GM18520 (cell line): ENCODE measurements around the gene HSP90B1.

Experiments used
- ATAC-seq: cut with Tn5 transposase; IDR thresholded peaks from one replicate; pipeline ENCODE4 v1.9.1; 2021; ENCODE audit not compliant: unreplicated experiment

HSP90B1 gene

DNA sequence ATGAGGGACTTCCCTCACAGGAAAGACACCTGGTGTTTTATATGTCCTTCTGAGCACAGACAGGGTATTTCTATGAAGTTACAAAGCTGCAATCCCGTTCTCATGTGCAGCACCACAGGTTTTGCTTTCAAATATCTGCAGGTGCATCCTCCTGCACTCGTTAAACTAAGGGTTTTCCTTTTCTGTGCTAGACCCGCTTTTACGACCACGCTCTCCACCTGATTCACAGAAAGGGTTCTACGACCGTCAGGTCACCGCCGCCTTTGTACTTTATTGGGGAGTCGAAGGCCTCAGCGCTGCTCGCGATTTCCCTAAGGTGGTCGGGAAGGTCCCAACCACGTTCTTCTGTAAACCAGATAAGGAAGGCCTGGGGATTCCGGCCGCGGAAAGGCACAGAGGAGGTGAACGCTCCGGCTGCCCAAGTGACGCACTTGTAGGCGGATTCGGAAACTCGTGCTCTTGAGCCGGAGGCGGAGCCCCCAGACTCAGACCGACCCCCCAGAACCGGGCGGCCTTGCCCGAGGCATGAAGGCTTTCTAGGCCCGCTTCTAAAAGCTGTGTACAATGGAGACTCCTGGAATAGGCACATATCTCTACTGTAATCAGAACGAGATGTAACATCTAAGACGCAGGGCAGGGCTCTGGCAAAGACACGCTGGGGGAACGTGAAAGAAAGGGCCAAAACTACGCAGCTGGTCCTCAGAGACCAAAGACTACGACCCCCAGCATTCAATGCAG is 995 bp upstream of the HSP90B1 start:
- no peak for ATAC-seq

- no peak for ATAC-seq
Observed at GRCh38 chr12:103929784-103930033, 501 bp upstream of the HSP90B1 start.

DNA sequence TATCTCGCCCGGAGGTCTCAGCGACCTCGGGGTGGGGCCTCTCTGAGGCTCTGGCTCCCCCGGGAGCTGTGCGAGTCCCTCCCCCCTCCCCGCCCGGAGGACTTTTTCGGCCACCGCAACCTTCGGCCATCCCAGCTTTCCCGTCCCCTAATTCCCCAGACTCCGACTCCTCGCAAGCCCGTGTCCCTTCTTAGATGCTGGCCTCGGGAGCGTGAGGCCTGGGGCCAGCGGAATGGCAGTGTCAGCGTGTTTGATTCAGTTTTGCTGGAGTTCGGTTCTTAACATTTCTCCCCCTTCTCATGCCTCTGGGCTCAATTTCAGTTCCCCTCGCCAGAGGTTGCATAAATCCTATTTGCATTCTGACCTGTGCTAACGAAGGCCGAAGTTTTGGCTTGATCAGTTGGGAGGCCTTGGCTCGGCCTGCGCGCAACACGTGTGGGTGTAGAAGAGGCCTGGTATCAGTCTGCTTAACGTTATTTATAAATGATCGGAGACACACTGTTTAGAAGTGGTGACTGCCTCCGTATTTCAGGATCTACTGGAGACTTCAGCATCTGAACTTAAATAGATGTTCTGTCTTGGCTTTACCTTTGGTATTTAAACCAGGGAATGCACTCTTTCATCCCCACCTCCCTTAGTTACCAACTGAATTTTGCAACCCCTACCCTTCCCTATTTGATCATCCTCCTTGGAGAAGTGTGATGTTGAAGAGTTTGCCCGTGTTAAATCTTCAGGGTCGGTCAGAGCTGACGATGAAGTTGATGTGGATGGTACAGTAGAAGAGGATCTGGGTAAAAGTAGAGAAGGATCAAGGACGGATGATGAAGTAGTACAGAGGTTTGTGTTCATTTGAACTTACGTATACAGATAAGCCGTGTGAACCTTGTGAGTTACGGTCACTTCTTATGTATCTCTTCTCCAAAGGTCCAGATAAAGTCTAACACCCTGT is 851 bp downstream of the HSP90B1 start:
- ATAC-seq: no peak

GRCh38 chr12:103933237-103933636 is 3.0 kb downstream of the HSP90B1 start:
- ATAC-seq: no peak

GRCh38 chr12:103936679-103937078 is 6.5 kb downstream of the HSP90B1 start:
- no peak for ATAC-seq

DNA sequence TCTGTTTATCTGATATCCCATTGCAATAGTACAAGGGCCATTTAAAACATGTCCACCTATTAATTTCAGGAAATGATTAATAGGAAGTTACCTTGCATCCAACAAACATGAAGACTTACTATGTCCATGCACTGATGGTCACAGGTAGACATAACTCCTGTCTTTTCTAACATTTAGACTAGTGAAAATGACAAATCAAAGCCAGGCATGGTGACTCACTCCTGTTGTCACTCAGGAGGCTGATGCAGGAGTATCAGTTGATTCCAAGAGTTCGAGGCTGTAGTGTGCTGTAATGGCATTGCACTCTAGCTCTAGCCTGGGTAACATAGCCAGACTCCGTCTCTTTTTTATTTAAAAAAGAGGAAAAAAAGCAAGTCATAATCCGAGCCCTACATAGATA is 14.8 kb downstream of the HSP90B1 start:
- no peak for ATAC-seq

DNA sequence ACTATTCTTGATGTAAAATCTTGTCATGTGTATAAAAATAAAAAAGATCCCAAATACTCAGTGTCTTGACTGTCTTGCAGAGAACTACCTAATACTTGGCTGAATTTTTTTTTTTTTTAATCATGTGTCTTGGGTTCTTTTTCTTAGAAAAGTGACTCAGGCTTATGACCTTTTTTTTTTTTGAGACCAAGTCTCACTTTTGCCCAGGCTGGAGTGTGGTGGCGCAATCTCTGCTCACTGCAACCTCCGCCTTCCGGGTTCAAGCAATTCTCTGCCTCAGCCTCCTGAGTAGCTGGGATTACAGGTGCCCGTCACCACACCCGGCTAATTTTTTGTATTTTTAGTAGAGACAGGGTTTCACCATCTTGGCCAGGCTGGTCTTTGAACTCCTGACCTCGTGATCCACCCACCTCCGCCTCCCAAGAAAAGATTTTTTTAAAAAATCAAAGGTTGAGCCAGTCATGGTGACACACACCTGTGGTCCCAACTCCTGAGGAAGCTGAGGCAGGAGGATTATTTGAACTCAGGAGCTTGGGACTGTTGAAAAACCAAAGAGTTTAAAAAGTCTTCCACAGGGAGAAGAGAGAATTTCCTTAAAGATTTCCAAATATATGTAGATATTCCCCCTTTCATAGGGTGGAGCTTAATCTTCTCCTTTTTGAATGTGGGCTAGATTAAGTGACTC is 17.8 kb downstream of the HSP90B1 start:
- no peak for ATAC-seq

- no peak for ATAC-seq
Observed at GRCh38 chr12:103948746-103949406, 18.7 kb downstream of the HSP90B1 start.

GRCh38 chr12:103952497-103952896 is 22.3 kb downstream of the HSP90B1 start:
- no peak for ATAC-seq

GRCh38 chr12:103955811-103956508 is 25.8 kb downstream of the HSP90B1 start:
- ATAC-seq: no peak

DNA sequence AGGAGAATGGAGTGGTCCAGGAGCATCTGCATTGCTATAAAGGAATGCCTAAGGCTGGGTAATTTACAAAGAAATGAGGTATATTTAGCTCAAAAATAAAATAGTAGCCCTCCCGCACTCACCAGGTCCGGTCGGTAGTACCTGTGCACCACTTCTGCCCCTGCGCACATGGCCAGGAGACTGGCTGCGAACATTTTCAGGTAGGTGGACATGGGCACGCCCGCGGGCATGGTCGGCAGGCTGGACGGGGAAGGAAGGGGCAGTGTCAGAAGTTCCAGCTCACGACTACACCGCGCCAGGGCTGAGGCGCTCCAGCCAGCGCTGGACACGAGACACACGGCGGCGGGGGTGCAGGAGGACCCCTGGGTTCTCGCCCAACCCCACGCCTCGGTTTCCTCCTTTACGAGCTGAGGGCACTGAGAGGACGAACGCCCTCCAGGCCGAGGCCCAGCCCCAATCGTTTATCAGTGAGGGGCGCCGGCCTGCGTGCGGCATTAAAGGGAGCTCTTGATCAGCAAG is 26.4 kb downstream of the HSP90B1 start:
- peak; percentile 4 for ATAC-seq

- no peak for ATAC-seq
Observed at GRCh38 chr12:103957865-103958388, 27.7 kb downstream of the HSP90B1 start.

DNA sequence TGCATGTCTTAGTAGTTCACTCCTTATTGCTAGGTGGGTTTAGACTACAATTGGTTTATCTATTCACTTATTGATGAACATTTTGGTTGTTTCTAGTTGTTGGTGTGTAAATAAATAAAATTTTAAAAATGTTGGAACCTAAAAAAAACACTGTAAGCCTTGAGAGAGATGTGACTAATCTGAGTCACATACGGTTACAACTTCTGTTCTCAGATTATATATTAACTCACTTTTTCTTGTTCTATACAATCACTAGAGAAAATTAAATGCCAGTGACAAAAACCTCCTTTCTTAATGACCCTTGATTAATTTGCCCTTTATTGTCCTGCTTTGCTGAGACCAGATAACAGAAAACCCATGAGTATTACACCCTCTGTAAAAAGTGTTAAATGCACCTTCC is 28.4 kb downstream of the HSP90B1 start:
- ATAC-seq: no peak

- ATAC-seq: no peak
Observed at GRCh38 chr12:103960616-103961227, 30.5 kb downstream of the HSP90B1 start.

DNA sequence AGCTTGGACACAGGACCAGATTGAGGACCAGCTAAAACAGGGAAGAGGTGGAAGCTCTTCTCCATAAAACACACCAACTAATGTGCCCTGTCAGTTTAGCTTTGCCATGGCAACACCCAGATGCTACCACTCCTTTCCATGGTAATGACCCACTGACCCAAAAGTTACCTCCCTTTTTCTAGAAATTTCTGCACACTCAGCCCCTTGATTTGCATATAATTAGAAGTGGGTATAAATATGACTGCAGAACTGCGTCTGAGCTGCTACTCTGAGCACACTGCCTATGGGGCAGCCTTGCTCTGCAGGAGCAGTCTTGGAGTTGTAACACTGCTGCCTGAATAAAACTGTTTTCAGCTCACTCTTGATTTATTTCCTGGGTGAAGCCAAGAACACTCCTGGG is 32.3 kb downstream of the HSP90B1 start:
- no peak for ATAC-seq

GRCh38 chr12:103964805-103965204 is 34.6 kb downstream of the HSP90B1 start:
- ATAC-seq: no peak

- no peak for ATAC-seq
Observed at GRCh38 chr12:103965255-103965589, 35.0 kb downstream of the HSP90B1 start.

DNA sequence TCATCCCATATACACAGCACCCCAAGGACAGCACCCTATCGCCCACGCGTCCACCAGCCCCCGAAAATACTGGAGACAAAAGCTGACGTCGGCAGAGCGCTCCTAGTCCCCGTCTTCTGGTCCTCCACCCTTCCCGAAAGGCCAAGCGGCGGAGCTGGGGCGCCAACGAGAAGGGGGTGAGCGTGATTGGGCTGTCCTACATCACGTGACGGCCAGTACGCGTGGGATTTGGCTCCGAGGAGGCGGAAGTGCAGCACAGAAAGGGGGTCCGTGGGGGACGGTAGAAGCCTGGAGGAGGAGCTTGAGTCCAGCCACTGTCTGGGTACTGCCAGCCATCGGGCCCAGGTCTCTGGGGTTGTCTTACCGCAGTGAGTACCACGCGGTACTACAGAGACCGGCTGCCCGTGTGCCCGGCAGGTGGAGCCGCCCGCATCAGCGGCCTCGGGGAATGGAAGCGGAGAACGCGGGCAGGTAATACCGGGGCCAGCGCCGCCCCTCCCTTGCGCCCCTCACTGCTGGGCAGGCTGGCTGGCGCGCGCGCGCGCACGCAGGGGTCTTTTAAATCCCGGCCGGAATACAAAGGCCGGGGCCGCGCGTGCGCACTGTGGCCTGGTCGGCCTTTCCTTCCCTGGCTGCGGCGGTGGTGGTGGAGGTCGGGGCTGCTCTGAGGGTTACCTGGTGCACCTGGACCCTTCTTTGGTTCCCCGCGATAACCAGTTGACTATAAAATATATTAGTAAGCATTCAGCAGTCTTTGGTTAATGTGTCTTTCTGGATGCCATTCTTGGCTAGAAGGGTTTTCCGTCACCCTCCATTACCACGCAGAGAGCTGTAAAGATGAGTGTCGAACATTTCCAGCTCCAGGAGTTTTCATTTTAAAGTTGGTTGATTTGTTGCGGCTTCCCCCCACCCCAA is 35.6 kb downstream of the HSP90B1 start, which contains the start of gene TDG:
Gene TDG, plus strand, starts transcription at position 283 of the 915 bp plus-strand sequence. Its CDS starts 166 bp downstream, at position 449.
- peak; percentile 86 for ATAC-seq

DNA sequence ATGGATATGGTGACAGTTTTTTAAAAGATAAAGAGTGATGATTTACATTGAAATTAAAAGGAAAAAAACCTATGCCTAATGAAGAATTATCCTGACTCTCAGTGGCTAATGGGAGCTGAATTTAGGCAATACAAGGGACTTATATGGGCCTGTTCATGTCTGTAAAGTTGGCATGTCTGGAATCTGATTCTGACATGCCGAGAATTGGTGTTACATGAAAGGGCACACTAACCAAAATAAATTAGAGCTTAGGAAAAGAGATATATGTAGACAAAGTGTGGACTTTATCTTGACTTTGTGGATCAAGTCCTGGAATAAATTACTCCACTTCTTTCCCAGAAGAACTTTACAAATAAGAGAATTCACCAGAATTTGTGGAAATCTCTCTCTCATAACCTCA is 36.5 kb downstream of the HSP90B1 start:
- no peak for ATAC-seq
